Skeletal muscle satellite cell (primary cell): ENCODE data around the gene CS. TPM values are rescaled to one million over a fixed set of nuclear protein-coding genes. Genes with fewer than 3 reads are reported as not detected.
"Not testable (repeated sequence)": the region's sequence is repeated elsewhere in the genome, so short reads cannot be mapped to it uniquely, and the experiment has no call there.

Experiments
- H3K27me3 ChIP-seq: 2 replicates; pipeline ENCODE4 v1.7.0; 2013; ENCODE audit warnings: low read length; ENCODE audit not compliant: control insufficient read depth, insufficient read depth
- H3K36me3 ChIP-seq: 2 replicates; pipeline ENCODE4 v1.7.0; 2013; ENCODE audit warnings: mild to moderate bottlenecking, control low read depth, low read length; ENCODE audit not compliant: insufficient read depth
- H3K4me1 ChIP-seq: 2 replicates; pipeline ENCODE4 v1.7.0; 2013; ENCODE audit warnings: low read length; ENCODE audit not compliant: control insufficient read depth, insufficient read depth
- H3K4me2 ChIP-seq: 2 replicates; pipeline ENCODE4 v1.7.0; 2013; ENCODE audit warnings: mild to moderate bottlenecking, low read length
- H3K4me3 ChIP-seq: 2 replicates; pipeline ENCODE4 v1.7.0; 2013; ENCODE audit warnings: low read length
- H3K9ac ChIP-seq: 2 replicates; pipeline ENCODE4 v1.7.0; 2013; ENCODE audit warnings: mild to moderate bottlenecking, low read depth, low read length, moderate library complexity
- H3K9me3 ChIP-seq: replicated peaks from 2 replicates; pipeline ENCODE4 v1.7.0; 2013; ENCODE audit warnings: mild to moderate bottlenecking, control low read depth, low read length
- total RNA-seq: library from RNA; depleted of rRNA; stranded (reverse); fragments of >200 nt; gene quantifications from 2 replicates; pipeline ENCODE4 v1.2.3, GENCODE V29; 2012; rRNA removed

The CS gene
- total RNA-seq = 114 and 127 TPM in 2 replicates

DNA sequence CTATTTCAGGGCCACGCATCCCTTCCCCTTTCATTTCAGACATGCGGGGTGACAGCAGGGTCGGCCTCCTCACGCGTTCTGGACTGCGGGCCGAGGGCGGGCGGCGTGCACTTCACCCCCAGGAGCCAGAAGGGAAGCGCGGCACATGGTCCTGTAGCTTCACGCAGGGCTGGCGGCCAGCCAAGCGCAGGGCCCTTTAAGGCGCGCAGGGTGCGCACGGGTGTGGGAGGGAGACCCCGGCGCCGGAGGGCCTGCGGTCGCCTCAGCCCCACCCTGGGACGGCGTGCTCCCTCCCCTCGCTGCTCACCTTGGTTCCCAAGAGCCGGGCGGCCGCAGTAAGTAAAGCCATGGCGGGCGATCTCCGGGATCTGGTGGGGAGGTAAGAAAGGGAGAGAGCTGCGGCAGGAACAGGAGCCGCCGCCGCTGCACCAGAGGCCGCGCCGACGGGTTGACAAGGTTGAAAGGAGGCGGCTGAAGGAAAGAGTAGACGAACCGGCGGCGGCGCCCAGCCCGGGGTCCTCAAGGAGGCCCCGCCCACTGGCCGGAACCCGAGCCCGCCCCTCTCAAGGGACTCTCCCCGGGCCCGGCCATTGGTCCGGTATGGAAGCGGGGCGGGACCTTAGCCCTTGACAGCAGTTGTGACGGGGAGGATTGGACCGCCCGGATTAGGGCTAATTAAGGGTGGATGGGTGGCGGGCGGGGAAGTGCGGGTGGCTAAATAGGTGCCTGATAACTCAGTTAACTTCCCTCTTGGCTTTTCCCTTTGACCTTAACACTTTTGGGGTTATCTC is at the start of gene CS:
Gene CS (minus strand): TSS at position 478 of the 791 bp plus-strand sequence. CDS start 129 bp downstream, at position 349.
- Histone ChIP-seq H3K36me3 (peaks cover 19% of the 10 kb centered on the region), H3K9me3 (no peaks in the 10 kb centered on the region), H3K4me1 (peaks cover 28% of the 10 kb centered on the region), H3K9ac (peak within 1 kb of the TSS; percentile 90), H3K4me2 (peak within 1 kb of the TSS; percentile 96), H3K4me3 (peak within 1 kb of the TSS; percentile 94), H3K27me3 (no peaks in the 10 kb centered on the region)

GRCh38 chr12:56348776-56349175 is 48.6 kb upstream of the CS start:
- Histone ChIP-seq H3K4me2 (no peak overlapping the region), H3K36me3 (peaks cover 68% of the 10 kb centered on the region), H3K9ac (no peak overlapping the region)

GRCh38 chr12:56347255-56347654 is 47.1 kb upstream of the CS start:
- H3K9me3 ChIP-seq, H3K4me1 ChIP-seq, H3K4me3 ChIP-seq, H3K9ac ChIP-seq, H3K27me3 ChIP-seq, H3K4me2 ChIP-seq: not testable (repeated sequence)
- H3K36me3 ChIP-seq = peaks cover 77% of the 10 kb centered on the region

More at GRCh38 chr12:56348776-56349175, 48.6 kb upstream of the CS start:
- Histone ChIP-seq H3K9me3 (no peaks in the 10 kb centered on the region), H3K27me3 (no peaks in the 10 kb centered on the region), H3K4me1 (no peaks in the 10 kb centered on the region), H3K4me3 (no peak overlapping the region)

DNA sequence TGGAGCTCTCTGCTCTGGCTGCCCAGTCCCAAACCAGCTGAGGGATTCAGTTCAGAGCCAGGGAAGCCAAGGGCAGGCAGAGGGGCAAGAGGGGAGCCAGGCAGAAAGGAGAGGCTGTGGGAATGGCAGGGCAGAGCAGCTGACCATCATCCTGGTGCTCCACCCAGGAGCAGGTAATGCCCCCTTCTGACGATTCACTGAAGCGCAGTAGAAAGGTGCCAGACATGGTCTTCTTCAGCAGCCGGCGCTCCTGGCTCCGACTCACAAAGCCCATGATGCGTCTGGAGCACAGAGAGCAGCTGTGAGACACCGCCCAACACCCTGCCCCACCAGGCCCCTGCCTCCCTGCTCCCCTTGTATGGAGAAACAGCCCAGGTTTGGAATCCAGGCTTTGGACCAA is 46.5 kb upstream of the CS start:
- H3K4me3 ChIP-seq = no peak overlapping the region
- no peaks in the 10 kb centered on the region for H3K9me3 ChIP-seq
- no peaks in the 10 kb centered on the region for H3K27me3 ChIP-seq
- no peak overlapping the region for H3K4me2 ChIP-seq
- peaks cover 80% of the 10 kb centered on the region for H3K36me3 ChIP-seq
- no peak overlapping the region for H3K9ac ChIP-seq
- no peaks in the 10 kb centered on the region for H3K4me1 ChIP-seq

- H3K4me2 ChIP-seq, H3K9ac ChIP-seq, H3K4me3 ChIP-seq, H3K4me1 ChIP-seq, H3K9me3 ChIP-seq, H3K27me3 ChIP-seq: not testable (repeated sequence)
- H3K36me3 ChIP-seq = peaks cover 48% of the 10 kb centered on the region
These were observed 42.2 kb upstream of the CS start for GRCh38 chr12:56342290-56342689.

- Histone ChIP-seq H3K9ac (no peak overlapping the region), H3K36me3 (peaks cover 43% of the 10 kb centered on the region)
These were observed 41.5 kb upstream of the CS start for GRCh38 chr12:56341616-56342015.

GRCh38 chr12:56339158-56339422 is 39.0 kb upstream of the CS start:
- Histone ChIP-seq H3K36me3 (peaks cover 28% of the 10 kb centered on the region), H3K4me2 (no peak overlapping the region), H3K27me3 (no peaks in the 10 kb centered on the region), H3K9me3 (no peaks in the 10 kb centered on the region), H3K9ac (no peak overlapping the region), H3K4me1 (peaks cover 6% of the 10 kb centered on the region), H3K4me3 (no peak overlapping the region)

More at GRCh38 chr12:56341616-56342015, 41.5 kb upstream of the CS start:
- H3K4me2 ChIP-seq = no peak overlapping the region
- H3K9me3 ChIP-seq = no peaks in the 10 kb centered on the region
- H3K4me3 ChIP-seq = no peak overlapping the region
- no peaks in the 10 kb centered on the region for H3K4me1 ChIP-seq
- H3K27me3 ChIP-seq = no peaks in the 10 kb centered on the region

DNA sequence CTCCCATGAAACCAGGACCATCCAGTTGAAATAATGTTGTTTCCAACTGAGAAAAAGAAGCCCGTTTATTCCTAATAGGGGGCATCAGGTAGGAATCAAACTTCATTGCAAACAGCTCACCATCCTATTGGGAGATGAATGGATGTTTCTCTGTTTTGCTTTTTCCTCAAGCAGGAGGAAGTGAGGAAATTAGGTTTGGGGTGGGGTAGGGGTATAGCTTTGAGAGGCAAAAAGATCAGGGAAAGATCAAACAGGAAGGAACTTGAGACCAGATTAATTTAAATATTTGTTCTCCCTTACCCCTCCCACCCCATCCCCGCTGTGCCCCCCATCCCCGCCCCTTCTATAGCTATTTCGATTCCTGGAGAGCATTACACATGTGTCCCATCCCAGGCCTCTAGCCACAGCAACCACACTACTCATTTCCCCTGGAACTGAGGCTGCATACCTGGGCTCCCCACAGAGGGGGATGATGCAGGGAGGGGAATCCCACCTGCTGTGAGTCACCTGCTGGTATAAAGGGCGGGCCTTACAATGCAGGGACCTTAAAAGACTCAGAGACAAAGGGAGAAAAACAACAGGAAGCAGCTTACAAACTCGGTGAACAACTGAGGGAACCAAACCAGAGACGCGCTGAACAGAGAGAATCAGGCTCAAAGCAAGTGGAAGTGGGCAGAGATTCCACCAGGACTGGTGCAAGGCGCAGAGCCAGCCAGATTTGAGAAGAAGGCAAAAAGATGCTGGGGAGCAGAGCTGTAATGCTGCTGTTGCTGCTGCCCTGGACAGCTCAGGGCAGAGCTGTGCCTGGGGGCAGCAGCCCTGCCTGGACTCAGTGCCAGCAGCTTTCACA is 38.4 kb upstream of the CS start, which contains the start of gene IL23A:
Gene IL23A (plus strand): TSS at position 577 of the 850 bp plus-strand sequence. CDS start 161 bp downstream, at position 738.
- H3K36me3 ChIP-seq = peaks cover 22% of the 10 kb centered on the region

DNA sequence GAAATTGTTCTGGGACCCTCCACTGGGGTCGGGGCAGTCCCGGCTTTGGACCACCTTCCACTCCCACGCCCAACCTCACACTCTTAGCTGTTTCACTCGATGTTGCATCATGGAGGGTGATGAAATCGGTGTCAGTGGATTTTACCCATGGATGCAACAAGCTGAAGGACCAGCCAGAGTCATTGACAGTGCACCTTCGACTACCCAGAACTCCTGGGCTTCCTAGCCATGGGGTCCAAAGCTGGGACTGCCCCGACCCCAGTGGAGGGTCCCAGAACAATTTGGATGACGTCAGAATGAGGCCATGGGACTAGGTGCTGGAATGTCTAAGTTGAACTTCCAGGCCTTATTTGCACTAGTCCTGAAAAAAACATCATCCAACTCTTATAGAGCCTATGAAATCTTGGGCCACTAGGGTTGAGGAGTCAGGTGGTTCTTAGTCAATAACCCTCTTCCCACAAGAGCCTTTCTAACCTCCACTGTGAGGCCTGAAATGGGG is 37.7 kb upstream of the CS start:
- Histone ChIP-seq H3K4me2 (no peak overlapping the region), H3K4me3 (no peak overlapping the region), H3K9ac (no peak overlapping the region), H3K9me3 (no peaks in the 10 kb centered on the region), H3K36me3 (peaks cover 15% of the 10 kb centered on the region), H3K4me1 (peaks cover 13% of the 10 kb centered on the region), H3K27me3 (no peaks in the 10 kb centered on the region)

More for the DNA sequence above, 38.4 kb upstream of the CS start, which contains the start of gene IL23A:
- Histone ChIP-seq H3K9me3 (no peaks in the 10 kb centered on the region), H3K9ac (no peak within 1 kb of the TSS), H3K4me2 (no peak within 1 kb of the TSS), H3K27me3 (no peaks in the 10 kb centered on the region), H3K4me1 (peaks cover 6% of the 10 kb centered on the region), H3K4me3 (no peak within 1 kb of the TSS)

DNA sequence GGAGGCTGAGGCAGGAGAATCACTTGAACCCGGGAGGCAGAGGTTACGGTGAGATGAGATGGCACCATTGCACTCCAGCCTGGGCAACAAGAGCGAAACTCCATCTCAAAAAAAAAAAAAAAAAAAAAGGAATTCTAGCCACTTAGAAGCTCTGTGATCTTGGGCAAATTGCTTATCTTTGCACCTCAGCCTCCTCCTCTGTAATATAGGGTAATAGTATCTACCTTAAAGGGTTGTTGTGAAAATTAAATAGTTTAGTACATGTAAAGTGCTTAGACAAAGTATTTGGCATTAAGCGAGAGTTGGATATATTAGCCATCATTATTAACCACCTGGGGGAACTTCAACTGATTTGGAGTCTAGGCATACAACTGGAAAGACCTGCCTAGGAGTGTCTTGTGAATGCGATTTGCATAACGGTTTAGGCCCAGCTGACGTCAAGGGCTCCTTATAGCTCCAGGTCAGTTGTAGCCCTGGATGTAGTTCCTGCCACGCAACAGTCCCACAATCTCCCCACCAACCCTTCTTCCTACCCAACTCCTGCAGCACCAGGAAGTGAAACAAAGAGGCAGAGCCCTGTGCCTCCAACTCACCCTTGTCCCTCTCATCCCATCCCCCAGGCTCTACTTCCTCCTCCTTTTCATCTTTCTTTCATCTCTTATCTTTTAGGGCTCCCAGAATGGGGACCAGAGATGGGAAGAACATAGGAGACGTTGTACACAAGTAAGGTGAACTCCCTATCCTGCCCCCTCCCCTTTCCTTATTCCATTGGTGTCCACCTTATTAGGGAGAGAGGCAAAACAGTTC is 36.4 kb upstream of the CS start:
- Histone ChIP-seq H3K27me3 (no peaks in the 10 kb centered on the region), H3K4me3 (no peak overlapping the region), H3K9ac (no peak overlapping the region), H3K36me3 (peaks cover 6% of the 10 kb centered on the region), H3K9me3 (no peaks in the 10 kb centered on the region), H3K4me1 (peaks cover 14% of the 10 kb centered on the region), H3K4me2 (no peak overlapping the region)

DNA sequence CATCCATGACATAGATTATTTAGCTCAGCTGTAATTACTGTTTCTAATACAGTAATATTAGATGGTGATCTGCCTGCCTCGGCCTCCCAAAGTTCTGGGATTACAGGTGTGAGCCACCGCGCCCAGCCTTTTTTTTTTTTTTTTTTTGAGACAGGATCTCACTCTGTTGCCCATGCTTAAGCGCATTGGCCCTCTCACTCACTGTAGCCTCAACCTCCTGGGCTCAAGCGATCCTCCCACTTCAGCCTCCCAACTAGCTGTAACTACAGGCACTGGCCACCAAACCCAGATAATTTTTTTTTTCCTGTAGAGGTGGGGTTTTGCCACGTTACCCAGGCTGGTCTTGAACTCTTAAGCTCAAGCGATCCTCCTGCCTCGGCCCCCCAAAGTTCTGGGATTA is 35.4 kb upstream of the CS start:
- peaks cover 14% of the 10 kb centered on the region for H3K4me1 ChIP-seq

More for the DNA sequence above, 35.4 kb upstream of the CS start:
- H3K4me3 ChIP-seq, H3K9me3 ChIP-seq, H3K27me3 ChIP-seq, H3K4me2 ChIP-seq, H3K9ac ChIP-seq, H3K36me3 ChIP-seq: not testable (repeated sequence)
